HEK293T (cell line): ENCODE data around the gene PPID.

Experiments used
- ARNT ChIP-seq: fragments of 450-650 bp; IDR thresholded peaks from 2 replicates; pipeline ENCODE4 v1.6.1; 2017; ENCODE audit warnings: mild to moderate bottlenecking
- BHLHE40 ChIP-seq: fragments of 450-650 bp; IDR thresholded peaks from 2 replicates; pipeline ENCODE4 v1.6.1; 2016; ENCODE audit warnings: mild to moderate bottlenecking, moderate library complexity, borderline replicate concordance
- CTBP1 ChIP-seq: fragments of 450-650 bp; IDR thresholded peaks from 2 replicates; pipeline ENCODE4 v1.6.1; 2016; ENCODE audit warnings: borderline replicate concordance
- FOXA1 ChIP-seq: fragments of 450-650 bp; IDR thresholded peaks from 2 replicates; pipeline ENCODE4 v1.6.1; 2016; ENCODE audit warnings: mild to moderate bottlenecking
- FOXK2 ChIP-seq: fragments of 450-650 bp; IDR thresholded peaks from 2 replicates; pipeline ENCODE4 v1.6.1; 2016; ENCODE audit warnings: mild to moderate bottlenecking
- FOXM1 ChIP-seq: fragments of 450-650 bp; IDR thresholded peaks from 2 replicates; pipeline ENCODE4 v1.6.1; 2017; ENCODE audit warnings: mild to moderate bottlenecking, borderline replicate concordance
- HDGF ChIP-seq: fragments of 450-650 bp; IDR thresholded peaks from 2 replicates; pipeline ENCODE4 v1.6.1; 2017; ENCODE audit warnings: antibody characterized with exemption, borderline replicate concordance
- L3MBTL2 ChIP-seq: fragments of 450-650 bp; conservative IDR thresholded peaks from 2 replicates; pipeline ENCODE4 v1.6.1; 2016; ENCODE audit warnings: mild to moderate bottlenecking
- LEF1 ChIP-seq: fragments of 450-650 bp; IDR thresholded peaks from 2 replicates; pipeline ENCODE4 v1.6.1; 2017; ENCODE audit warnings: mild to moderate bottlenecking, borderline replicate concordance
- NFRKB ChIP-seq: fragments of 450-650 bp; IDR thresholded peaks from 2 replicates; pipeline ENCODE4 v1.6.1; 2016; ENCODE audit warnings: mild to moderate bottlenecking, moderate library complexity
- SP1 ChIP-seq: fragments of 450-650 bp; IDR thresholded peaks from 2 replicates; pipeline ENCODE4 v1.6.1; 2017
- SUZ12 ChIP-seq: fragments of 450-650 bp; IDR thresholded peaks from 2 replicates; pipeline ENCODE4 v1.6.1; 2016; ENCODE audit warnings: mild to moderate bottlenecking
- TARDBP ChIP-seq: fragments of 450-650 bp; IDR thresholded peaks from 2 replicates; pipeline ENCODE4 v1.6.1; 2016
- TF ChIP-seq, protein P1 (sequence below): fragments of 450-650 bp; IDR thresholded peaks from 2 replicates; pipeline ENCODE4 v1.6.1; 2016

DNA sequence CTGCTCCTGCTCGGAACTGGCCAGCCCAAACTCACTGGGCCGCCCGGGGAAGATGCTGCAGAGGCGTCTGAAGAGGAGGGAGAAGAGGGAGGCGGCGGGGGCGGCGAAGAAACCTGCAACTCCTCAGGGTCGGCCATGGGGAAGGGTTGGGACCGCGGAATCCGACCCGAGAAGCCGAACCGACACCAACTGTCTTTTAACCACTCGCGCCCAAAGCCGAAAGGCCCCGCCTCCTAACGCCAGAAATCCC lies 51.6 kb downstream of the PPID start, which contains the start of gene C4orf46:
- TF ChIP-seq LEF1 (no peak), HDGF (no peak), TARDBP (no peak), SUZ12 (no peak), FOXM1 (no peak), ARNT (no peak), L3MBTL2 (no peak), CTBP1 (no peak), BHLHE40 (no peak), SP1 (no peak), NFRKB (no peak), FOXA1 (no peak), FOXK2 (no peak)
- TF ChIP-seq, protein P1, sequence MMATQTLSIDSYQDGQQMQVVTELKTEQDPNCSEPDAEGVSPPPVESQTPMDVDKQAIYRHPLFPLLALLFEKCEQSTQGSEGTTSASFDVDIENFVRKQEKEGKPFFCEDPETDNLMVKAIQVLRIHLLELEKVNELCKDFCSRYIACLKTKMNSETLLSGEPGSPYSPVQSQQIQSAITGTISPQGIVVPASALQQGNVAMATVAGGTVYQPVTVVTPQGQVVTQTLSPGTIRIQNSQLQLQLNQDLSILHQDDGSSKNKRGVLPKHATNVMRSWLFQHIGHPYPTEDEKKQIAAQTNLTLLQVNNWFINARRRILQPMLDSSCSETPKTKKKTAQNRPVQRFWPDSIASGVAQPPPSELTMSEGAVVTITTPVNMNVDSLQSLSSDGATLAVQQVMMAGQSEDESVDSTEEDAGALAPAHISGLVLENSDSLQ = no peak
